HCT116 (cell line): ENCODE measurements around the gene BFAR. TPM values are rescaled to one million over a fixed set of nuclear protein-coding genes. Genes with fewer than 3 reads are reported as not detected.

Source experiments
- ATAC-seq: fragments of 200-7000 bp; cut with Tn5 transposase; 2 replicates; pipeline ENCODE4 v1.9.1; 2020; ENCODE audit warnings: mild to moderate bottlenecking, moderate library complexity
- BruUV-seq: library from RNA; stranded (reverse); fragments of 400-500 nt; replicated peaks from 2 replicates; lab custom pipeline; 2021; lab: Mats Ljungman, UMichigan
- CTCF ChIA-PET: fragments of 300-600 bp; sonication (Branson Sonifier 250); formaldehyde crosslinking; loops from one replicate; lab custom pipeline; 2021; ENCODE audit warnings: antibody characterized with exemption; lab: Charles Lee
- POLR2A ChIA-PET: fragments of 300-600, 350-600 bp; sonication (Branson Sonifier 250); formaldehyde crosslinking; loops from one replicate; lab custom pipeline; 2021; ENCODE audit warnings: antibody characterized with exemption; lab: Charles Lee
- RAD21 ChIA-PET, 2 experiments: fragments of 300-600 bp; sonication (Branson Sonifier 250); formaldehyde crosslinking; loops; one replicate each; lab custom pipeline; 2023; ENCODE audit warnings: low total read pairs in 2 of 2; ENCODE audit not compliant: uncharacterized antibody in 2 of 2, unreplicated experiment in 2 of 2, low non-redundant PET in 1 of 2; lab: Charles Lee
- DNase-seq: peaks from one replicate; pipeline ENCODE4 v3.0.0-alpha.2; 2010; ENCODE audit warnings: low read depth, low spot score
- H2AFZ ChIP-seq: fragments of 200-600 bp; shearing (Covaris generic), sonication (generic); 2 replicates; pipeline ENCODE4 v1.6.1; 2017; ENCODE audit warnings: low read depth, mixed run types, mixed read lengths, antibody characterized with exemption, low read length; ENCODE audit not compliant: poor library complexity, severe bottlenecking
- H3K27ac ChIP-seq: 2 replicates; pipeline ENCODE4 v1.5.1; 2012; ENCODE audit warnings: low read depth, low read length
- H3K27me3 ChIP-seq: fragments of 200-600 bp; sonication (generic); 2 replicates; pipeline ENCODE4 v1.6.1; 2016; ENCODE audit warnings: mixed run types, low read length, mixed read lengths; ENCODE audit not compliant: insufficient read depth
- H3K36me3 ChIP-seq, 2 experiments: fragments of 200-500 bp in 1 of 2; fragments of 200-600 bp in 1 of 2; sonication (Bioruptor generic) in 1 of 2; sonication (generic) in 1 of 2; 2 replicates each; pipeline versions ENCODE4 v1.5.1 to v1.6.1; 2014 to 2016; ENCODE audit warnings: low read length in 2 of 2, inconsistent platforms in 1 of 2, mixed read lengths in 1 of 2, mixed run types in 1 of 2; ENCODE audit not compliant: insufficient read depth in 2 of 2, control insufficient read depth in 1 of 2
- H3K4me1 ChIP-seq, 2 experiments: fragments of 200-600 bp in 1 of 2; sonication (generic) in 1 of 2; 2 replicates each; pipeline versions ENCODE4 v1.5.1 to v1.6.1; 2012 to 2017; ENCODE audit warnings: low read length in 2 of 2, inconsistent platforms in 1 of 2, mild to moderate bottlenecking in 1 of 2, mixed read lengths in 1 of 2, mixed run types in 1 of 2, moderate library complexity in 1 of 2; ENCODE audit not compliant: insufficient read depth in 2 of 2, control insufficient read depth in 1 of 2
- H3K4me2 ChIP-seq: fragments of 200-600 bp; sonication (generic); 2 replicates; pipeline ENCODE4 v1.6.1; 2017; ENCODE audit warnings: mixed run types, low read length, mixed read lengths
- H3K4me3 ChIP-seq, 2 experiments: fragments of 200-600 bp in 1 of 2; sonication (generic) in 1 of 2; replicated peaks in 1 of 2; 2 replicates each; pipeline ENCODE4 v1.5.1; 2011 to 2016; ENCODE audit warnings: low read length in 2 of 2, control low read depth in 1 of 2, low read depth in 1 of 2, mild to moderate bottlenecking in 1 of 2, mixed read lengths in 1 of 2, mixed run types in 1 of 2
- H3K79me2 ChIP-seq: fragments of 200-600 bp; sonication (generic); 2 replicates; pipeline ENCODE4 v1.6.1; 2017; ENCODE audit warnings: mild to moderate bottlenecking, mixed run types, low read length, moderate library complexity, mixed read lengths; ENCODE audit not compliant: insufficient read depth
- H3K9ac ChIP-seq: fragments of 200-600 bp; sonication (generic); 2 replicates; pipeline ENCODE4 v1.6.1; 2016; ENCODE audit warnings: low read length, mixed read lengths
- H3K9me2 ChIP-seq: fragments of 200-600 bp; sonication (generic), shearing (Covaris generic); 2 replicates; pipeline ENCODE4 v1.6.1; 2017; ENCODE audit warnings: mixed run types, mild to moderate bottlenecking, moderate library complexity; ENCODE audit not compliant: insufficient read depth
- H3K9me3 ChIP-seq, 2 experiments: fragments of 200-500 bp in 1 of 2; fragments of 200-600 bp in 1 of 2; sonication (Bioruptor generic) in 1 of 2; sonication (generic) in 1 of 2; 2 replicates each; pipeline ENCODE4 v1.6.1; 2014 to 2017; ENCODE audit warnings: low read length in 2 of 2, mixed read lengths in 2 of 2, inconsistent platforms in 1 of 2, low read depth in 1 of 2, mild to moderate bottlenecking in 1 of 2, mixed run types in 1 of 2, moderate library complexity in 1 of 2; ENCODE audit not compliant: control insufficient read depth in 1 of 2, insufficient read depth in 1 of 2
- H4K20me1 ChIP-seq: fragments of 200-600 bp; sonication (generic), shearing (Covaris generic); 2 replicates; pipeline ENCODE4 v1.6.1; 2017; ENCODE audit warnings: mixed run types, mild to moderate bottlenecking, moderate library complexity; ENCODE audit not compliant: insufficient read depth
- CBX3 ChIP-seq: IDR thresholded peaks from 2 replicates; pipeline ENCODE4 v1.6.1; 2012; ENCODE audit warnings: low read depth
- CEBPB ChIP-seq: IDR thresholded peaks from 2 replicates; pipeline ENCODE4 v1.6.1; 2012; ENCODE audit warnings: low read depth
- EGR1 ChIP-seq: IDR thresholded peaks from 2 replicates; pipeline ENCODE4 v1.6.1; 2012; ENCODE audit warnings: low read depth
- EZH2 ChIP-seq: fragments of 200-600 bp; sonication (generic); IDR thresholded peaks from 2 replicates; pipeline ENCODE4 v1.6.1; 2017; ENCODE audit warnings: antibody characterized with exemption, mixed run types
- EZH2phosphoT487 ChIP-seq: fragments of 200-600 bp; IDR thresholded peaks from 2 replicates; pipeline ENCODE4 v1.6.1; 2018; ENCODE audit warnings: antibody characterized with exemption, borderline replicate concordance
- FOSL1 ChIP-seq: IDR thresholded peaks from 2 replicates; pipeline ENCODE4 v1.6.1; 2012; ENCODE audit warnings: low read depth
- POLR2A ChIP-seq: IDR thresholded peaks from 2 replicates; pipeline ENCODE4 v1.7.0; 2011; ENCODE audit warnings: borderline replicate concordance; ENCODE audit not compliant: insufficient read depth, insufficient read length; ENCODE audit errors: extremely low read depth
- RAD21 ChIP-seq: IDR thresholded peaks from 2 replicates; pipeline ENCODE4 v1.6.1; 2012; ENCODE audit warnings: low read depth, mild to moderate bottlenecking
- SIN3A ChIP-seq: IDR thresholded peaks from 2 replicates; pipeline ENCODE4 v1.6.1; 2012; ENCODE audit warnings: low read depth
- SP1 ChIP-seq: IDR thresholded peaks from 2 replicates; pipeline ENCODE4 v1.6.1; 2012; ENCODE audit warnings: low read depth
- SRF ChIP-seq: IDR thresholded peaks from 2 replicates; pipeline ENCODE4 v1.6.1; 2012; ENCODE audit warnings: low read depth
- YY1 ChIP-seq: IDR thresholded peaks from 2 replicates; pipeline ENCODE4 v1.6.1; 2011; ENCODE audit warnings: low read length, low read depth, moderate library complexity, mild to moderate bottlenecking; ENCODE audit not compliant: insufficient replicate concordance; ENCODE audit errors: extremely low read depth
- ZNF274 ChIP-seq: fragments of 200-500 bp; sonication (Bioruptor generic); IDR thresholded peaks from 2 replicates; pipeline ENCODE4 v1.6.1; 2014; ENCODE audit warnings: mild to moderate bottlenecking, low read depth, low read length, inconsistent platforms
- intact Hi-C: fragments of 100-400 bp; cut with micrococcal nuclease; formaldehyde crosslinking; loops from 2 replicates; pipeline ENCODE4 v1.10.0; 2022
- total RNA-seq: library from RNA; stranded (reverse); gene quantifications from one replicate; pipeline ENCODE4 v1.2.1, GENCODE V29; 2021; ENCODE audit not compliant: unreplicated experiment
- TF ChIP-seq, protein P1 (sequence below): IDR thresholded peaks from 2 replicates; pipeline ENCODE4 v1.6.1; 2012; ENCODE audit warnings: low read depth
- TF ChIP-seq, protein P2 (sequence below): IDR thresholded peaks from 2 replicates; pipeline ENCODE4 v1.6.1; 2011; ENCODE audit warnings: mild to moderate bottlenecking, low read length, moderate library complexity; ENCODE audit not compliant: insufficient replicate concordance; ENCODE audit errors: extremely low read depth

Gene BFAR
- total RNA-seq, 1 experiment from 2014 or later: 49.7 TPM

DNA sequence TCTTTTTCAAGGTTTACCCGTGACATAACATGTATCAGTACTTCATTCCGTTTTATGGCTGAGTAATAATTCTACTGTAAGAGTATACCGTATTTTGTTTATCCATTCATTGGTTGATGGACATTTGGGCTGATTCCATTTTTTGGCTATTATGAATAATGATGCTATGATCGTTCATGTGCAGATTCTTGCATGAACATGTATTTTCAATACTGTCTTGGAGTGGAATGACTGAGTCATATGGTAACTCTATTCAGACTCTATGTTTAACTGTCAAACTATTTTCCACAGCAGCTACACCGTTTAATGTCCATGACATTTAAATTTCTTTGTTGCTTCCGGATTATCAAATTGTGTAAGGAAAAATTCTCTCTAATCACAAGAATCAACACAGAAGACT is 17.9 kb downstream of the BFAR start (continued):
- no peak for TF ChIP-seq RAD21

DNA sequence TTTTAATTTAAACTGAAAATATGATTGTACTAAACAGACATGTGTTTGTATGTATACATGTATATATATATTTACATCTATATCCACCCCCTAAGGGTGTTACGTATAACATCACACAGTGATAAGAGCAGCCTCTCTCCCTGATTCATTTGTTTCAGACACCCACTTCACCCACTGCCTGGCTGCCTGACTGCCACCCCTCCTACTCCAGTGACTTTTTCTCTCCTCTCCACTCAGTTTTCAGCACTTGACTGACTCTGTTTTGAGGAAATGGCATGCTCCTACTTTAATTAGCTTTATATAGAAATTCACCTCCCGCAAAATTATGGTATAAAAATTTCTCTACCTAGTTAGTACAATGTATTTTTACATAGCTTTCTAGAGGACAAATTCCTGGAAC is 20.0 kb downstream of the BFAR start:
- ChIA-PET POLR2A (no interaction called here), RAD21 (no interaction called here), CTCF (no interaction called here)
- intact Hi-C loops: no loop called here
- no peak overlapping the region for H3K9ac ChIP-seq
- H3K4me2 ChIP-seq: no peak overlapping the region
- no peaks in the 10 kb centered on the region for H3K4me1 ChIP-seq
- H3K9me2 ChIP-seq: no peaks in the 10 kb centered on the region
- no TSS peak for BruUV-seq
- H3K4me3 ChIP-seq: no peak overlapping the region
- no peak for DNase-seq
- H3K9me3 ChIP-seq: no peaks in the 10 kb centered on the region
- H2AFZ ChIP-seq: no peak overlapping the region
- no peaks in the 10 kb centered on the region for H3K27me3 ChIP-seq
- no peaks in the 10 kb centered on the region for H4K20me1 ChIP-seq
- TF ChIP-seq EZH2 (no peak), SRF (no peak), POLR2A (no peak), EZH2phosphoT487 (no peak), SIN3A (no peak), YY1 (no peak), ZNF274 (no peak), CEBPB (no peak), CBX3 (no peak), FOSL1 (no peak), SP1 (no peak), EGR1 (no peak)
- TF ChIP-seq, protein P1, sequence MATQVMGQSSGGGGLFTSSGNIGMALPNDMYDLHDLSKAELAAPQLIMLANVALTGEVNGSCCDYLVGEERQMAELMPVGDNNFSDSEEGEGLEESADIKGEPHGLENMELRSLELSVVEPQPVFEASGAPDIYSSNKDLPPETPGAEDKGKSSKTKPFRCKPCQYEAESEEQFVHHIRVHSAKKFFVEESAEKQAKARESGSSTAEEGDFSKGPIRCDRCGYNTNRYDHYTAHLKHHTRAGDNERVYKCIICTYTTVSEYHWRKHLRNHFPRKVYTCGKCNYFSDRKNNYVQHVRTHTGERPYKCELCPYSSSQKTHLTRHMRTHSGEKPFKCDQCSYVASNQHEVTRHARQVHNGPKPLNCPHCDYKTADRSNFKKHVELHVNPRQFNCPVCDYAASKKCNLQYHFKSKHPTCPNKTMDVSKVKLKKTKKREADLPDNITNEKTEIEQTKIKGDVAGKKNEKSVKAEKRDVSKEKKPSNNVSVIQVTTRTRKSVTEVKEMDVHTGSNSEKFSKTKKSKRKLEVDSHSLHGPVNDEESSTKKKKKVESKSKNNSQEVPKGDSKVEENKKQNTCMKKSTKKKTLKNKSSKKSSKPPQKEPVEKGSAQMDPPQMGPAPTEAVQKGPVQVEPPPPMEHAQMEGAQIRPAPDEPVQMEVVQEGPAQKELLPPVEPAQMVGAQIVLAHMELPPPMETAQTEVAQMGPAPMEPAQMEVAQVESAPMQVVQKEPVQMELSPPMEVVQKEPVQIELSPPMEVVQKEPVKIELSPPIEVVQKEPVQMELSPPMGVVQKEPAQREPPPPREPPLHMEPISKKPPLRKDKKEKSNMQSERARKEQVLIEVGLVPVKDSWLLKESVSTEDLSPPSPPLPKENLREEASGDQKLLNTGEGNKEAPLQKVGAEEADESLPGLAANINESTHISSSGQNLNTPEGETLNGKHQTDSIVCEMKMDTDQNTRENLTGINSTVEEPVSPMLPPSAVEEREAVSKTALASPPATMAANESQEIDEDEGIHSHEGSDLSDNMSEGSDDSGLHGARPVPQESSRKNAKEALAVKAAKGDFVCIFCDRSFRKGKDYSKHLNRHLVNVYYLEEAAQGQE: no peak
- TF ChIP-seq, protein P2, sequence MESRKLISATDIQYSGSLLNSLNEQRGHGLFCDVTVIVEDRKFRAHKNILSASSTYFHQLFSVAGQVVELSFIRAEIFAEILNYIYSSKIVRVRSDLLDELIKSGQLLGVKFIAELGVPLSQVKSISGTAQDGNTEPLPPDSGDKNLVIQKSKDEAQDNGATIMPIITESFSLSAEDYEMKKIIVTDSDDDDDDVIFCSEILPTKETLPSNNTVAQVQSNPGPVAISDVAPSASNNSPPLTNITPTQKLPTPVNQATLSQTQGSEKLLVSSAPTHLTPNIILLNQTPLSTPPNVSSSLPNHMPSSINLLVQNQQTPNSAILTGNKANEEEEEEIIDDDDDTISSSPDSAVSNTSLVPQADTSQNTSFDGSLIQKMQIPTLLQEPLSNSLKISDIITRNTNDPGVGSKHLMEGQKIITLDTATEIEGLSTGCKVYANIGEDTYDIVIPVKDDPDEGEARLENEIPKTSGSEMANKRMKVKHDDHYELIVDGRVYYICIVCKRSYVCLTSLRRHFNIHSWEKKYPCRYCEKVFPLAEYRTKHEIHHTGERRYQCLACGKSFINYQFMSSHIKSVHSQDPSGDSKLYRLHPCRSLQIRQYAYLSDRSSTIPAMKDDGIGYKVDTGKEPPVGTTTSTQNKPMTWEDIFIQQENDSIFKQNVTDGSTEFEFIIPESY: no peak
- H3K79me2 ChIP-seq: peaks cover 15% of the 10 kb centered on the region; the same call in 1 of the 2 replicates
- H3K27ac ChIP-seq: no peak overlapping the region
- ATAC-seq: no peak
- H3K36me3 ChIP-seq: peaks cover 32 to 44% of the 10 kb centered on the region in 2 experiments
